ENCODE data around the gene HPSE2.
"Not testable (repeated sequence)": the region's sequence is repeated elsewhere in the genome, so short reads cannot be mapped to it uniquely, and the experiment has no call there.

HPSE2 gene

GRCh38 chr10:99002392-99002791, 233.3 kb downstream of the HPSE2 start:
- no peak for DNase-seq

- DNase-seq = no peak
Observed at GRCh38 chr10:98997596-98997995, 238.1 kb downstream of the HPSE2 start.

GRCh38 chr10:98994030-98994429, 241.6 kb downstream of the HPSE2 start:
- DNase-seq = no peak

DNA sequence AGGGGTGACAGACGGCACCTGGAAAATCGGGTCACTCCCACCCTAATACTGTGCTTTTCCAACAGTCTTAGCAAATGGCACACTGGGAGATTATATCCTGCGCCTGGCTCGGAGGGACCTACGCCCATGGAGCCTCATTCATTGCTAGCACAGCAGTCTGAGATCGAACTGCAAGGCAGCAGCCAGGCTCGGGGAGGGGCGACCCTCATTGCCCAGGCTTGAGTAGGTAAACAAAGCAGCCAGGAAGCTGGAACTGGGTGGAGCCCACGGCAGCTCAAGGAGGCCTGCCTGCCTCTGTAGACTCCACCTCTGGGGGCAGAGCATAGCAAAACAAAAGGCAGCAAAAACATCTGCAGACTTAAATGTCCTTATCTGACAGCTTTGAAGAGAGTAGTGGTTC, 251.9 kb downstream of the HPSE2 start:
- DNase-seq = not testable (repeated sequence)

- DNase-seq = no peak
Observed at GRCh38 chr10:98980353-98980752, 255.3 kb downstream of the HPSE2 start.

DNA sequence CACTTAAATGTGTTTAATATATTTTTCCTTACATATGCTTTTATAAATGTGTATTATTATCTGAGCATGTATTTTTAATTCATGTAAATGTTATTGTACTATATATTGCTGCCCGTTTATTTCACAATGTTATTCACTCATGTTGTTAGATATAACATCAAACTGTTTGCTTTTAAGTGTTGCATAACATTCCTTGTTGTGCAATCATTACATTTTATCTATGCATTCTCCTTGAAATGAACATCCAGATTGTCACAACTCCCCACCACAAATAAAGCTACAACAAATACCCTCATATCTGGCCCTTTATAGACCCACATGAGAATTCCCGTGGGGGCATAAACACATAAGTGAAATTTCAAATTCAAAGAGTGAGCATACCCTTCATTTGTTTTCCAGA, 264.2 kb downstream of the HPSE2 start:
- DNase-seq = no peak

- no peak for DNase-seq
Observed at GRCh38 chr10:98967601-98968000, 268.1 kb downstream of the HPSE2 start.

GRCh38 chr10:98963608-98964007, 272.0 kb downstream of the HPSE2 start:
- DNase-seq = no peak

GRCh38 chr10:98959379-98959778, 276.3 kb downstream of the HPSE2 start:
- no peak for DNase-seq

- no peak for DNase-seq
Observed at GRCh38 chr10:98957801-98958200, 277.9 kb downstream of the HPSE2 start.

DNA sequence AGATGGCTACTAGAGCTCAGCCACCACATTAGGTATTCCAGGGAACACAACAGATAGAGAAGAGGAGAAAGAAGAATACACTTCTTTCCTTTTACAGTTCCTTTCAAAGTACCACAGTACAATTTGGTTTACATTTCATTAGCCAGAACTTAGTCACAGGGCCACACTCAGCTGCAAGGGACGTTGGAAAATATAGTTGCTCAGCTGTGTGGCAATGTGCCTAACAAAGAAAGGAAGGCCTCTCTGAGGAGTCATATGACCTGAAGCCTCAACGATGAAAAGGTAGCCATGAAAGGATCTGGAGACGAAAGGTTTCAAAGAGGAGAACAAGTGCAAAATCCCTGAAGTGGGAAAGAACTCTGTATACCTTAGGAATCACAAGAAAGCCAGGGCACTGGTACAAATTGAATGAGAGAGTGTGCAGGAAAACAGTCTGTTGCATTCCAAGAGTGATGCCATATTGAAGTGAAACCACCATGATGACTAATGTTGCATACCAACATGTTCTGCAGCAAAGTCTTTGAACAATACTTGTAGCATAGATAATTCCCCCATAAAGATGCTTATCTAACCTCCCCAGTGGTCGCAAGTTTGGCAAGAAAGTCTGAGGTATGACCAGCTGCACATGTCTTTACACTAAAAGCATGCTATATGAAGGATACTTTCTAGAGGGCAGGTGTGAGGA, 278.9 kb downstream of the HPSE2 start:
- no peak for DNase-seq

- no peak for DNase-seq
Observed at GRCh38 chr10:98953251-98953650, 282.4 kb downstream of the HPSE2 start.

GRCh38 chr10:98951269-98952000, 284.2 kb downstream of the HPSE2 start:
- no peak for DNase-seq

GRCh38 chr10:98950106-98950505, 285.5 kb downstream of the HPSE2 start:
- DNase-seq = no peak

- no peak for DNase-seq
Observed at GRCh38 chr10:98949306-98949705, 286.3 kb downstream of the HPSE2 start.

DNA sequence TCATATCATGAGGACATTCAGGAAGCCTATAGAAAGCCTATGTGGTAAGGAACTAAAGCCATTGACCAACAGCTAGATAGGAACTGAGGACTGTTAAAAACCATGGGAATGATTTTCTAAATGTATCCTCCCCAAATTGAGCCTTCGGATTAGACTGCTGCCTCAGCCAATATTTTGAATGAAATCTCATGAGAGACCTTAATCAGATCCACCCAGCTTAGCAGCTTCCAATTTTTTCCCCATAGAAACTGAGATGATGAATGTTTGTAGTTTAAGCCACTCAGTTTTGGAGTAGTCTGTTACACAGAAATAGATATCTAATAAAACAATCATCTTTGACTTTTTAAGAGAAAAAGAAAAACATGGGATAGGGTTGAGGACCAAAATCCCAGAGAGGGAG, 292.0 kb downstream of the HPSE2 start:
- DNase-seq = no peak

GRCh38 chr10:98929709-98930108, 305.9 kb downstream of the HPSE2 start:
- DNase-seq = no peak

DNA sequence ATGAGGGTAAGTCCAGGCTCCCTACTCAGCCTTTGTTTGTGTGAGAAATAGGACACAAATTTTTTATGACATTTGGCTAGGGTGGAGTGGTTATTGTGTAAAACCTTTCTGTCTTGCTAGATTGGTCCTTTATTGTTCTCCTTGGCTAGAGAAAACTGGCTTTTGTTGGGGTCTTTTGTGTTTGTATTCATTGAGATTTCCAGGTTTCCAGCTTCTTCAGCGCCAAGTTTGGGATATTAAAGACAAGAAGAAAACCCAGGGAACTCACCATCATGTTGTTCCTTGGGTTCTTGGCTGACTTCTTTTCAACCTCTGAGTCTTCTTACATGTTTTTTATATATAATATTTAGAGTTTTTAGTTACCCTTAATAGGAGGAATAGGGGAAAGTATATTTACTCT, 310.0 kb downstream of the HPSE2 start:
- no peak for DNase-seq

- DNase-seq = no peak
Observed at GRCh38 chr10:98924526-98924925, 311.1 kb downstream of the HPSE2 start.

DNA sequence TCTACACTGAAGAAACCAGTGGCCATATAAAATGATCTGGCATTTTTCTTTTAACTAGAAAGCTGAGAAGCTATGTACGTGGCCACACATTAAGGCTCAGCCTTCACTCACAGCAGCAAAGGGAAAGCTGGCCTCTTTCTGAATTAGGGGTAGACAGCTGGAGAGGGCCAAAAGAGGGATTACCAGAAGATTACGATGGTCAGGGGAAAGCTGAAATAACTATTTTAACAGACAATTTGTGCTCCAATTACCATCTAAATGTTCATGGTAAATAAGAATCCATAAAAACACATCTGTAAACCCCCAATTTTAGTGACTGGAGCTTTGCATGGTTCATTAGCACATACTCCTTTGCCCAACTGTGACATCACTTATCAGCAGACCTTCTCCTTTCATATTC, 314.3 kb downstream of the HPSE2 start:
- no peak for DNase-seq

DNA sequence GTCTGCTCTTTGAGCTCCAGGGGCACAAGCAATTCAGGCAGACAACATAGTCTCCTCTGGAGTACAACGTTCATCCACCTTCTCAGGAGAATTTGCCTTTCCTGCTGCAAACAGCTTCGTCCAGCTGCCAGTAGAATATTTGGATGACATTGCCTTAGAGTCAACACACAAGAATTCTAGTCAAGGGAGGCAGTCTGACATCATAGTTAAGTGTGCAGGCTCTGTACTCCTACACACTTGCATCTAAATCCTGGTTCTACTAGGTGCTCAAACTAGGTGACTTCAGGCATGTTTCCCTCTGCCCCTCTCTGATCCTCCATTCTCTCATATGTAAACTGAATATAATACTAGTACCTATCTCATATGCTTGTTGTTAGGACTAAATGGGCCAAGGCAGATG, 314.8 kb downstream of the HPSE2 start:
- no peak for DNase-seq

- DNase-seq = no peak
Observed at GRCh38 chr10:98920360-98920759, 315.3 kb downstream of the HPSE2 start.

DNA sequence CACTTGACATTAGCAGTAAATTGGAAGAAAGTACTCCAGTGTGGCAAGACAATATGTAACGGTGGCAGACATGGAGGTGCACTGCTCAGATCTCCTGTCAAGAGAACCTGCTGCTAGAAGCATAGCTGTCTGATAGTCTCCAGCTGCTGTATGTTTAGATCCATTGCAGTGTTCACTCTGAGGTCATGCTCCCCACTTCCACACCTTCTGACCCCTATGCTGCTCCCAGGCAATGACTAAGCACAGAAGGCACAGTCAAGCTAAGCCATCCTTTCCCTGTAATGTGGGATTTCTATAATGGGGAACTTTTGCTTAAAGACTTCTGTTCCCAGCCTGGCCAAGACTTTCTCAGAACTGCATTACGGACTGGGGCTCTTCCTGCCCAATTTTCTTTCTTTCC, 315.8 kb downstream of the HPSE2 start:
- no peak for DNase-seq

GRCh38 chr10:98917828-98918227, 317.8 kb downstream of the HPSE2 start:
- no peak for DNase-seq

All from NCI-H526 treated with DMSO at 0.1 percent for 48 hours (cell line).